ENCODE data around the gene CST2. TPM values are rescaled to one million over a fixed set of nuclear protein-coding genes. Genes with fewer than 3 reads are reported as not detected.
"Not testable (repeated sequence)": the region's sequence is repeated elsewhere in the genome, so short reads cannot be mapped to it uniquely, and the experiment has no call there.

Gene CST2
- total RNA-seq, 4 donors from 2014 or later = 0.45 to 2.1 (median 0.86) TPM; not detected in 1

GRCh38 chr20:23832775-23833513, 6.4 kb upstream of the CST2 start:
- TF ChIP-seq EP300 (IDR thresholded peaks at IDR 0.05) = no peak
- TF ChIP-seq CTCF (IDR thresholded peaks at IDR 0.05) = no peak
- TF ChIP-seq POLR2AphosphoS5 (IDR thresholded peaks at IDR 0.05) = no peak
- TF ChIP-seq POLR2A (IDR thresholded peaks at IDR 0.05; ENCODE audit: low read depth) = no peak
- Histone ChIP-seq H3K9me3 (no peaks in the 10 kb centered on the region), H3K27me3 (no peaks in the 10 kb centered on the region), H3K4me3 (no peak overlapping the region), H3K36me3 (no peaks in the 10 kb centered on the region), H3K27ac (replicated peaks in 1 of 4) (no peak overlapping the region), H3K4me1 (peaks cover 0 to 11% (median 7%) of the 10 kb centered on the region in 4 donors)
- intact Hi-C loops (cut with DNase I) = no loop called here
- no peak for DNase-seq (ENCODE audit: extremely low spot score)
- 47% methylated on average over 3 of the region's 3 CpGs for WGBS

GRCh38 chr20:23831961-23832360, 5.4 kb upstream of the CST2 start:
- WGBS = 40% methylated on average over 3 of the region's 3 CpGs
- intact Hi-C loops (cut with DNase I) = not testable (repeated sequence)

GRCh38 chr20:23823621-23824324, 2.8 kb downstream of the CST2 start:
- intact Hi-C loops (cut with DNase I) = no loop called here
- H3K27ac ChIP-seq (replicated peaks in 1 of 4) = peak overlapping the region; percentile 62 to 81 (median 72)
- no peak overlapping the region for H3K4me3 ChIP-seq
- TF ChIP-seq POLR2A (IDR thresholded peaks at IDR 0.05; ENCODE audit: low read depth) (no peak), CTCF (IDR thresholded peaks at IDR 0.05) (no peak), POLR2AphosphoS5 (IDR thresholded peaks at IDR 0.05) (peak; percentile 45 to 69), EP300 (IDR thresholded peaks at IDR 0.05) (peak; percentile 80)
- no peak for DNase-seq (ENCODE audit: extremely low spot score)
- no peaks in the 10 kb centered on the region for H3K27me3 ChIP-seq
- no peaks in the 10 kb centered on the region for H3K9me3 ChIP-seq
- 11% methylated on average over 1 of the region's 2 CpGs for WGBS
- no peaks in the 10 kb centered on the region for H3K36me3 ChIP-seq
- peaks cover 0 to 38% (median 28%) of the 10 kb centered on the region in 4 donors for H3K4me1 ChIP-seq

More at GRCh38 chr20:23831961-23832360, 5.4 kb upstream of the CST2 start:
- not testable (repeated sequence) for H3K9me3 ChIP-seq; H3K4me3 ChIP-seq; H3K36me3 ChIP-seq; H3K27me3 ChIP-seq; DNase-seq (ENCODE audit: extremely low spot score); H3K27ac ChIP-seq (replicated peaks in 1 of 4)
- H3K4me1 ChIP-seq = peaks cover 0 to 11% (median 7%) of the 10 kb centered on the region in 4 donors

DNA sequence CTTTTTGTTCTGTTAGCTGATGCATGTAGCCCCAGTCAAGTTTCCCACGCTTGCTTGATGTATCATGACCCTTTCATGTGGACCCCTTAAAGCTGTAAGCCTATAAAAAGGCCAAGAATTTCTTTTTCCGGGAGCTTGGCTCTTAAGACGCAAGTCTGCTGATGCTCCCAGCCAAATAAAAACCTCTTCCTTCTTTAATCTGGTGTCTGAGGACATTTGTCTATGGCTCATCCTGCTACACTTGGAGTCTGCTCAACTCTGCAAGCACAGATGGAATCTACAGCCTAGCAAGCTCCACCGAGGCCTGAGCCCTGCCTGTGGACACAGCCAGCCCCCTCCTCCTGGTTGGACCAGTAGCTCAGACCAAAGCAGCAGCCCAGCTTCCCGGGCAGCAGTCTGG, 3.4 kb downstream of the CST2 start:
- 82% methylated on average over 3 of the region's 5 CpGs for WGBS
- Histone ChIP-seq H3K4me1 (peaks cover 0 to 38% (median 28%) of the 10 kb centered on the region in 4 donors), H3K27me3 (no peaks in the 10 kb centered on the region), H3K4me3 (no peak overlapping the region), H3K27ac (replicated peaks in 1 of 4) (peak overlapping the region; percentile 62 to 81 (median 72)), H3K9me3 (no peaks in the 10 kb centered on the region), H3K36me3 (no peaks in the 10 kb centered on the region)
- TF ChIP-seq POLR2AphosphoS5 (IDR thresholded peaks at IDR 0.05) (no peak), EP300 (IDR thresholded peaks at IDR 0.05) (no peak), CTCF (IDR thresholded peaks at IDR 0.05) (no peak), POLR2A (IDR thresholded peaks at IDR 0.05; ENCODE audit: low read depth) (no peak)
- no peak for DNase-seq (ENCODE audit: extremely low spot score)
- intact Hi-C loops (cut with DNase I) = no loop called here

DNA sequence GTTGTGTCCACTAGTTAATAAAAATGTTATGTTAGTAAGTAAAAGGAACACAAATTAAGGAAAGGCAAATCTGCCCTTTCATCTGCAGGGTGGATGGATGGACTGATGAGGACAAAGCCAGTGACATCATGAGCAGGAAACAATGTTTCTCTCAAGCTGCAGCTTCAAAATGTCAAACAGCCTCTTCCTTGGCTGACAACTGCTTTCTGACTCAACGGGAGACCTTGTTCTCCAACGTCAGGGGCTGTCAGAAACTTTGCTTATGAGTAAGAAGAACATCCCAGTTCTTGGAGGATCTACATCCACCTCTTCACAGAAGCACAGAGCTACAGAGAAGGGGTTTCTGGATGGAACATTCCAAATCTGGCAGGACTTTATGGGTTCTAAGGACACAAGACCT, 6.0 kb downstream of the CST2 start:
- Histone ChIP-seq H3K36me3 (no peaks in the 10 kb centered on the region), H3K27me3 (no peaks in the 10 kb centered on the region), H3K4me3 (no peak overlapping the region), H3K27ac (replicated peaks in 1 of 4) (no peak overlapping the region), H3K4me1 (peaks cover 0 to 38% (median 25%) of the 10 kb centered on the region in 4 donors), H3K9me3 (no peaks in the 10 kb centered on the region)
- no peak for DNase-seq (ENCODE audit: extremely low spot score)
- intact Hi-C loops (cut with DNase I) = no loop called here
- TF ChIP-seq EP300 (IDR thresholded peaks at IDR 0.05) (no peak), CTCF (IDR thresholded peaks at IDR 0.05) (no peak), POLR2AphosphoS5 (IDR thresholded peaks at IDR 0.05) (no peak), POLR2A (IDR thresholded peaks at IDR 0.05; ENCODE audit: low read depth) (no peak)
- WGBS = 50% methylated on average over 2 of the region's 2 CpGs

DNA sequence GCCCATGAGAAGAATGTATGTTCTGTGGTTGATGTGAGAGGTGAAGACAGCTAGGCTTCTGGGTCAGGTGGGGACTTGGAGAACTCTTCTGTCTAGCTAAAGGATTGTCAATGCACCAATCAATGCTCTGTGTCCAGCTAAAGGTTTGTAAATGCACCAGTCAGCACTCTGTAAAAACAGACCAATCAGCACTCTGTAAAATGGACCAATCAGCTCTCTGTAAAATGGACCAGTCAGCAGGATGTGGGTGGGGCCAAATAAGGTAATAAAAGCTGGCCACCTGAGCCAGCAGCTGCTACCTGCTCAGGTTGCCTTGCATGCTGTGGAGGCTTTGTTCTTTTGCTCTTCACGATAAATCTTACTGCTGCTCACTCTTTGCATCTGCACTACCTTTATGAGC, 15.0 kb downstream of the CST2 start:
- DNase-seq (ENCODE audit: extremely low spot score); H3K27ac ChIP-seq (replicated peaks in 1 of 4); H3K4me3 ChIP-seq; intact Hi-C loops (cut with DNase I); H3K9me3 ChIP-seq; H3K4me1 ChIP-seq; H3K27me3 ChIP-seq; H3K36me3 ChIP-seq: not testable (repeated sequence)
- WGBS = 100% methylated on average over 1 of the region's 1 CpG

GRCh38 chr20:23810349-23810748, 16.2 kb downstream of the CST2 start:
- H3K4me1 ChIP-seq; H3K36me3 ChIP-seq; H3K27ac ChIP-seq (replicated peaks in 1 of 4); H3K4me3 ChIP-seq; H3K27me3 ChIP-seq; intact Hi-C loops (cut with DNase I); H3K9me3 ChIP-seq; DNase-seq (ENCODE audit: extremely low spot score): not testable (repeated sequence)
- WGBS = 86% methylated on average over 1 of the region's 2 CpGs
